Liver (tissue), 9 donors: ENCODE results near the gene SORL1. TPM values are rescaled to one million over a fixed set of nuclear protein-coding genes. Genes with fewer than 3 reads are reported as not detected.

Source experiments
- DNase-seq: peaks from one replicate; pipeline ENCODE4 v3.0.0-alpha.2; 2017; ENCODE audit warnings: low spot score
- H3K27ac ChIP-seq, 2 donors: one replicate each; pipeline ENCODE4 v1.7.0; 2013; ENCODE audit warnings: inconsistent platforms in 2 of 2, low read length in 2 of 2, control low read depth in 1 of 2, low read depth in 1 of 2, mild to moderate bottlenecking in 1 of 2
- H3K27me3 ChIP-seq, 4 donors: one replicate each; pipeline versions ENCODE4 v1.6.1 to v1.7.0; 2013; ENCODE audit warnings: low read length in 3 of 4, inconsistent platforms in 1 of 4, mild to moderate bottlenecking in 1 of 4, moderate library complexity in 1 of 4; ENCODE audit not compliant: control insufficient read depth in 4 of 4, insufficient read depth in 4 of 4
- H3K36me3 ChIP-seq, 4 donors: one replicate each; pipeline versions ENCODE4 v1.6.1 to v1.7.0; 2013; ENCODE audit warnings: low read length in 3 of 4, mild to moderate bottlenecking in 3 of 4, low read depth in 1 of 4, moderate library complexity in 1 of 4; ENCODE audit not compliant: control insufficient read depth in 4 of 4, insufficient read depth in 3 of 4
- H3K4me1 ChIP-seq, 4 donors: one replicate each; pipeline versions ENCODE4 v1.6.1 to v1.7.0; 2013; ENCODE audit warnings: low read length in 3 of 4, mild to moderate bottlenecking in 3 of 4, moderate library complexity in 1 of 4; ENCODE audit not compliant: control insufficient read depth in 4 of 4, insufficient read depth in 4 of 4
- H3K4me3 ChIP-seq, 3 donors: one replicate each; pipeline versions ENCODE4 v1.6.1 to v1.7.0; 2013; ENCODE audit warnings: low read length in 3 of 3, control low read depth in 1 of 3, low read depth in 1 of 3, mild to moderate bottlenecking in 1 of 3
- H3K9ac ChIP-seq, 2 donors: one replicate each; pipeline ENCODE4 v1.7.0; 2013; ENCODE audit warnings: low read length in 2 of 2, mild to moderate bottlenecking in 2 of 2, moderate library complexity in 2 of 2, control low read depth in 1 of 2, low read depth in 1 of 2
- H3K9me3 ChIP-seq, 4 donors: one replicate each; pipeline versions ENCODE4 v1.6.1 to v1.7.0; 2013; ENCODE audit warnings: low read length in 3 of 4; ENCODE audit not compliant: control insufficient read depth in 4 of 4
- EGR1 ChIP-seq, 2 donors: IDR thresholded peaks; 2 replicates each; pipeline ENCODE4 v1.6.1; 2016 to 2018; ENCODE audit warnings: antibody characterized with exemption in 2 of 2, low read depth in 2 of 2
- FOXA1 ChIP-seq: IDR thresholded peaks from 2 replicates; pipeline ENCODE4 v1.6.1; 2016; ENCODE audit warnings: antibody characterized with exemption
- FOXA2 ChIP-seq: IDR thresholded peaks from 2 replicates; pipeline ENCODE4 v1.6.1; 2016; ENCODE audit warnings: antibody characterized with exemption
- HNF4A ChIP-seq, 2 donors: conservative IDR thresholded peaks; 2 replicates each; pipeline ENCODE4 v1.6.1; 2016; ENCODE audit warnings: antibody characterized with exemption in 2 of 2, mild to moderate bottlenecking in 2 of 2
- HNF4G ChIP-seq: IDR thresholded peaks from 2 replicates; pipeline ENCODE4 v1.6.1; 2016; ENCODE audit warnings: antibody characterized with exemption
- JUND ChIP-seq, 2 donors: IDR thresholded peaks; 2 replicates each; pipeline ENCODE4 v1.6.1; 2016; ENCODE audit warnings: antibody characterized with exemption in 2 of 2
- MAX ChIP-seq: IDR thresholded peaks from 2 replicates; pipeline ENCODE4 v1.6.1; 2016; ENCODE audit warnings: antibody characterized with exemption
- NR2F2 ChIP-seq: IDR thresholded peaks from 2 replicates; pipeline ENCODE4 v1.6.1; 2016; ENCODE audit warnings: antibody characterized with exemption
- RAD21 ChIP-seq, 2 donors: IDR thresholded peaks; 2 replicates each; pipeline ENCODE4 v1.6.1; 2016; ENCODE audit warnings: antibody characterized with exemption in 2 of 2, mild to moderate bottlenecking in 2 of 2
- REST ChIP-seq: IDR thresholded peaks from 2 replicates; pipeline ENCODE4 v1.6.1; 2016; ENCODE audit warnings: antibody characterized with exemption, mild to moderate bottlenecking
- RXRA ChIP-seq, 2 donors: IDR thresholded peaks; 2 replicates each; pipeline ENCODE4 v1.6.1; 2017 to 2018; ENCODE audit warnings: antibody characterized with exemption in 2 of 2, mild to moderate bottlenecking in 1 of 2
- SP1 ChIP-seq: IDR thresholded peaks from 2 replicates; pipeline ENCODE4 v1.6.1; 2018; ENCODE audit warnings: antibody characterized with exemption, mild to moderate bottlenecking
- TAF1 ChIP-seq: conservative IDR thresholded peaks from 2 replicates; pipeline ENCODE4 v1.6.1; 2016; ENCODE audit warnings: antibody characterized with exemption, mild to moderate bottlenecking
- ZBTB33 ChIP-seq: IDR thresholded peaks from 2 replicates; pipeline ENCODE4 v1.6.1; 2016; ENCODE audit warnings: antibody characterized with exemption
- WGBS: extraction: QIAGEN DNeasy Blood & Tissue Kit; methylation state at CpG from one replicate; pipeline ENCODE4 v1.1.7; 2013; 5-methylcytosine and 5-hydroxymethylcytosine counted together
- polyA plus RNA-seq, 2 donors: library from polyadenylated mRNA; stranded (reverse) in 1 of 2; unstranded in 1 of 2; fragments of 200-250 nt in 1 of 2; fragments of >200 nt in 1 of 2; fragmentation: Nextera tagmentation in 1 of 2; extraction: Ambion mirVana in 1 of 2; gene quantifications; one replicate each; pipeline versions ENCODE4 v1.2.1 to v1.2.3, GENCODE V29; 2013 to 2015
- total RNA-seq, 2 donors: library from RNA; depleted of rRNA; stranded (reverse); fragments of >200 nt; gene quantifications; one replicate each; pipeline ENCODE4 v1.2.3, GENCODE V29; 2014
- donor health status: healthy.
- donor health status: healthy.
- donor health status: healthy.
- donor health status: healthy.
- donor health status: healthy.

Gene SORL1
- total and polyA plus RNA-seq, 4 donors = 14.6 to 124 (median 25.4) TPM

- TF ChIP-seq FOXA2 (peak; percentile 45), HNF4A (conservative IDR thresholded peaks at IDR 0.05) (peak in 1 of 2 donors; percentile 8), JUND (IDR thresholded peaks at IDR 0.05) (no peak), REST (no peak)
- Histone ChIP-seq H3K9ac (no peak overlapping the region), H3K9me3 (no peaks in the 10 kb centered on the region), H3K27ac (peak overlapping the region; percentile 60 to 70), H3K36me3 (peaks cover 4 to 46% (median 17%) of the 10 kb centered on the region in 4 donors), H3K4me3 (no peak overlapping the region), H3K27me3 (no peaks in the 10 kb centered on the region), H3K4me1 (peaks cover 2 to 53% (median 13%) of the 10 kb centered on the region in 4 donors)
- 72% methylated on average over 7 of the region's 7 CpGs for WGBS
- no peak for DNase-seq
Measured at GRCh38 chr11:121556937-121557336, 104.8 kb downstream of the SORL1 start.

GRCh38 chr11:121557348-121557747, 105.2 kb downstream of the SORL1 start:
- H3K9me3 ChIP-seq = no peaks in the 10 kb centered on the region
- H3K27ac ChIP-seq = peak overlapping the region; percentile 60 to 70
- H3K36me3 ChIP-seq = peaks cover 4 to 46% (median 17%) of the 10 kb centered on the region in 4 donors
- TF ChIP-seq ZBTB33 = no peak
- no peak for TF ChIP-seq SP1
- no peak for TF ChIP-seq REST
- no peak for TF ChIP-seq RAD21 (IDR thresholded peaks at IDR 0.05)
- TF ChIP-seq RXRA (IDR thresholded peaks at IDR 0.05) = no peak
- TF ChIP-seq TAF1 = no peak
- no peak for TF ChIP-seq JUND (IDR thresholded peaks at IDR 0.05)
- no peak for TF ChIP-seq HNF4G
- TF ChIP-seq MAX = no peak
- no peak for TF ChIP-seq FOXA1
- no peak for TF ChIP-seq EGR1 (IDR thresholded peaks at IDR 0.05; ENCODE audit: low read depth in 2 of 2)
- TF ChIP-seq NR2F2 = no peak
- 88% methylated on average over 8 of the region's 8 CpGs for WGBS
- no peak overlapping the region for H3K4me3 ChIP-seq
- H3K27me3 ChIP-seq = no peaks in the 10 kb centered on the region
- peaks cover 2 to 57% (median 13%) of the 10 kb centered on the region in 4 donors for H3K4me1 ChIP-seq
- DNase-seq = no peak
- H3K9ac ChIP-seq = no peak overlapping the region
